ELF-1 (cell line): ENCODE data around the gene CRADD.

Experiments used
- DNase-seq: peaks from one replicate; pipeline ENCODE4 v3.0.0-alpha.2; 2016; ENCODE audit warnings: low read depth, low spot score

The CRADD gene

DNA sequence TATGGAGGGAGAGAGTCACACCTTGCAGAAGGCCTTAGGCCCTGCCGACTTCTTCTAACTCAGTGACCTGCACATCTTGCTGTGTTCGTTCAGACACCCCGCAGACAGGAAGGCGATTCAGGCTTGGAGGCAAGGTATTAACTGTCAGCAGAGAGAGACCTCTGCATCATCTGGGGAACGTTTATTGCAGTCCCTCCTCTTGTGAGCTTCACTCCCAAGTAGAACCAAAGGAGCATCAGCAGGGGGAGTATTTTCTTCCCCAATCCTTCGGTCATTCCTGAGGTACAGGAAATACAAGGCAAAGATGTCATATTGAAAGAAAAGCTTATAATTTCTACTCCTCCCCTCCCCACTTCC is 217.9 kb downstream of the CRADD start:
- DNase-seq = no peak

DNA sequence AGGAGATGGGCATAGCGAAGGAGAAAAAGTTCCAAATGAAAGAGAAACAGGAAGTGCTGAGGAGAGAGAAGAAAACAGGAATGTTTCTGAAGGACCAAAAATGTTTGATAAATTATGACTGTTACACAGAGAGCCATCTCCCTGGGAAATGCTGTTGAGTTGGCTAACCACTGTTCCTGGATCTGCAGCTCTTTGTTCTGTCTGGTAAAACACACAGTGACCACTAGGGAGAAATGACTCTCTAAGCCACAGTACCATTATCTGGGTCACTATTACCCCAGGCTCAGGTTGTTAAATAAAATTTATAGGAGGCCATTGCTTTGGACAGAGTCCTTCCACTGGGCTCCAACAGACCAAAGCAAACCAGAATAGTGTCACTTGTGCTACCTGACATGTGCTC is 219.3 kb downstream of the CRADD start:
- DNase-seq = no peak

DNA sequence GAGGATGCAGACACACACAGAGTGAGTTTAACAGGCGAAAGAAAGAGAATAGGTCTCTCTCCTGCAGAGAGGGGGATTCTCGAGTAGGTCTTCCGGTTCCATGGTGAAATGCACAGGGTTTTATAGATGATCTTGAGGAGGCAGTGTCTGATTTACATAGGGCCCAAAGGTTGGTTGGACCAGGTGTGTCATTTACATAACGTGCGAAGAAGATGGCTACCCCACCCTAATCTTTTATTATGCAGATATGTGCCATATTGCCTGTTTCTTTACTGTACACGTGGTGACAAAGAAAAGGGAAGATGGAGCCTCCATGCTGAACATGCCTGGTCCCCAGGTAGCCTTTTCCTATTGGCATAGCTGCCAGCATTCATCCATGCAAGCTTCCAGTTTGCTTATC is 219.8 kb downstream of the CRADD start:
- DNase-seq = no peak

DNA sequence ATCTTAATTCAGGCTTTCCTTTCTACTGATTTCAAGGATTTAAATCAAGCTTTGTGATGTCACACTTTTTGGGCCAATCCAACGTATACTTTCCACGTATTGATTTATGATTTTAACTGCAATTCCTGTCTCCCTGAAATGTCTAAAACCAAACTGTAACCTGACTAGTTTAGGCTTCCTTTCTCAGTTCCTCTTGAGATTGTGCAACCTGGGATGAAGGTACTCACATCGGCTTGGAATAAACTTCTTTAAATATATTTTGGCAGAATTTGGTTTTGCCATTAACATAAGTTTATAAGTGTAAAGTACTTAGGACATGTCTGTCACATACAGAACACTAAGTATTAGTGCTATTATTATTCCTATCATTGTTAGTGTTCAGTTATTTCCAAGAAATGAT is 224.6 kb downstream of the CRADD start:
- DNase-seq = no peak

DNA sequence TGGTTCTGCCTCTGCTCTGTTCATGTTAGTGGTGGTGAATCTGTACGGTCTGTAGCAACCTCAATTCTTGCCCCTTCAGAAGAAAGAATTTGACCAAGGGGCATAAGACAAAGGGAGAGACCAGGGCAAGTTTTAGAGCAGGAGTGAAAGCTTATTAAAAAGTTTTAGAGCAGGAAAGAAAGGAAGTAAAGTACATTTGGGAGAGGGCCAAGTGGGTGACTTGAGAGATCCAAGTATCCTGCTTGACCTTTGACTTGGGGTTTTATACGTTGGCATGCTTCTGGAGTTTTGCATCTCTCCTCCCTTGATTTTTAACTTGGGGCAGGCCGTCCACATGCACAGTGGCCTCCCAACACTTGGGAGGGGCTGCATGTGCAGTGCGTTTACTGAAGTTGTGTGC is 225.0 kb downstream of the CRADD start:
- DNase-seq = no peak

GRCh38 chr12:93902736-93903562 is 225.8 kb downstream of the CRADD start:
- no peak for DNase-seq

GRCh38 chr12:93904124-93904523 is 226.9 kb downstream of the CRADD start:
- no peak for DNase-seq

DNA sequence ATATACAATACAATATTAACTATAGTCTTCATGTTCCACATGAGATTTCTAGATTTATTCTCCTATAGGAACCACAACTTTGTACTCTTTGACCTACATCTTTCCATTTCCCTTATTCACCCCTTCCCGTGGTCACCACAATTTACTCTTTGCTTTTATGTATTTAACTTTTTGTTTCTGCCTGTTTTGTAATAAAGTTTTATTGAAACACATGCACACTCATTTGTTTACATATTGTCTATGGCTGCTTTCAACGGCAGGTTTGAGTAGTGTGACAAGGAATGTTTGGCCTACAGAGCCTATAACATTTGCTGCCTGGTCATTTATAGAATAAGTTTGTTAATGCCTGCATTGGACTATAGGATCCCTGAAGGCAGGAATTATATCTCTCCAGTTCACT is 231.1 kb downstream of the CRADD start:
- DNase-seq = no peak

DNA sequence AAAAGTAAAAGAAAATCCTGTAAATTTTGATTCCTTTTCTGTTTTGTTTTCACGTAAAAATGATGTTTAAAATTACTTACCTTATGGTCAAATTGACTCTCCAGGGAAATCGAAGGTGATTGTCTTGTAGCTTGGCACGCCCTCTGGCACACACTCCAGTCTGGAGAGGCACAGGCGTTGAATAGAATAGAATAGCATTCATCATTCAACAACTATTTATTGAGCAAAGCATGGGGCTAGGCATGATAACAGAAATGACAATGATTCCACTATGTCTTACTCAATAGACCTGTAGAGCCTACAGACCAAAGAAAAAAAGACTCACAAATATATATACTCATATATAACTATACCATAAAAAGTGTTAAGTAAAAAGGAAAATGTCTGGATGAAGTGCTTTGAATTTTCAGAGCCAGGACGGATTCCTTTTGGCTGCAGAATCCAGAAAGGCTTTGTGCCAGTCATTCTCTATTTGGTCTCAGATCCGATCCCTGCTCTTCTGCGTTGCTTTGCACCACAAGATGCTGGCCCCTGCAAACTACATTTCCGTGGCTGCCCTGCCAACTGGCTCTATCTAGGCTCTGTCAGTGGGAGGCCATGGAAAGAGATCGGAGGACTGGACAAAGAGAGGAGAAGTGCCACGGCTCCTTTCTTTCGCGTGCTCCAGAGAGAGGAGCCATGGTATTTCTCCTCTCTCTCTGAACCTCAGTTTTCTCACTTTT is 231.8 kb downstream of the CRADD start:
- no peak for DNase-seq

DNA sequence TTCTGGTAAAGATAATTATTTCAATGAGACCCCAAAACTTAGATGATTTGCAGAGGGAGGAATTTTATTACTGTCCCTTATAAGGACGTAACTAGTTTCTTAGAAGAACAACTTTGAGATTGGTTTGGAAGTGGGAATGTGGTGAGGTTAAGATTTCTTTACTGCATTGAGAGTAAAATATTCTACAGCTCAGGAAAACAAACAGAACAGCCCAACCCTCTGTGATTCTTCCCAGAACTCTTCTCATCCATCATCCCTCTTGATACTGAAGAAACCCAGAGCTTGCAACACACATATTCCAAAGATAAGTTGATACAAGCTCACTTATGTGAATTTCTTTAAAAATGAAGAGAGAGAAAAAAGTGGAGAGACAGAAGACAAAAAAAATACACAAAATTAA is 234.2 kb downstream of the CRADD start:
- DNase-seq = no peak

DNA sequence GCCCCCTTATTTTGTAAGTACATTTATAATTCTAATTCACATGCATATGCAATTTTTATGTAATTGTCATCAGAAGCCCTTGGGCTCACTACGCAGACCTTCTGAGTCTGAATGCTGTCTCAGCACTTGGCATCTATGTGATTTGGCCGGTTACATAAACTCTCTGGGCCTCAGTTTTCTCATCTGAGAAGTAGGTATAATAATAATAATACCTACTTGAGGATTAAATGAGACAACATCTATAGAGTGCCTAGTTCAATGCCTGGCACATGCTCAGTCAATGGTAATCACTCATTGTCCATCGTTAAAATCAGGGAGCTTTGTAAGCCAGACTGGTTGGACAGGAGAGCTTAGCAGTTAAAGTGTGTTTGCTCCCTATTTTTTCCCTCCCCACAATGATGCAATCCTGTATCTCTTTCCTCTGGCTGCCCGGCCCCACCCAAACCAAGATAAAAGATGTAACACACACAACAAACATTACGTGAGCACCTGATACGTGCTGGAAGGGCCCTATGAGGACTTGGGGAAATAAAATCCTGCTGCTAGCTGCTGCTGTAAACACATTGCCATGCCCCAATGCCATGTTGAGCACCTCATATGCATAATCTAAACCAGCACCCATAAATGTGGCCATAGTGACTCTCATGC is 235.0 kb downstream of the CRADD start:
- DNase-seq = no peak

DNA sequence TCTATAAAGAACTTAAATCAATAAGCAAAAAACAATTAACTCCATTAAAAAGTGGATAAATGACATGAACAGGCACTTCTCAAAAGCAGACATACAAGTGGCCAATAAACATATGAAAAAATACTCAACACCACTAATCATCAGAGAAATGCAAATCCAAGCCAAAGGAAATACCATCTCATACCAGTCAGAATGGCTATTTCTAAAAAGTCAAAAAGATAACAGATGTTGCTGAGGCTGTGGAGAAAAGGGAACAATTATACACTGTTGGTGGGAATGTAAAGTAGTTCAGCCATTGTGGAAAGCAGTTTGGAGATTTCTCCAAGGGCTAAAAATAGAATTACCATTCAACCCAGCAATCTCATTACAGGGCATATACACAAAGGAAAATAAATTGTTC is 236.7 kb downstream of the CRADD start:
- DNase-seq = no peak

DNA sequence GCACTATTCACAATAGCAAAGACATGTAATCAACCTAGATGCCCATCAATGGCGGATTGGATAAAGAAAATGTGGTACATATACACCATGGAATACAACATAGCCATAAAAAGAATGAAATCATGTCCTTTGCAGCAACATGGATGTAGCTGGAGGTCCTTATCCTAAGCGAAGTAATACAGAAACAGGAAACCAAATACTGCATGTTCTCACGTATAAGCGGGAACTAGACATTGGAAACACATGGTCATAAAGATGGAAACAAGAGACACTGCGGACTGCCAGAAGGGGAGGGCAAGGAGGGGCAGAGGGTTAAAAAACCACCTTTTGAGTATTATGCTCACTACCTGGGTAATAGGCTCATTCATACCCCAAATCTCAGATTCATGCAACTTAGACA is 237.1 kb downstream of the CRADD start:
- DNase-seq = no peak

DNA sequence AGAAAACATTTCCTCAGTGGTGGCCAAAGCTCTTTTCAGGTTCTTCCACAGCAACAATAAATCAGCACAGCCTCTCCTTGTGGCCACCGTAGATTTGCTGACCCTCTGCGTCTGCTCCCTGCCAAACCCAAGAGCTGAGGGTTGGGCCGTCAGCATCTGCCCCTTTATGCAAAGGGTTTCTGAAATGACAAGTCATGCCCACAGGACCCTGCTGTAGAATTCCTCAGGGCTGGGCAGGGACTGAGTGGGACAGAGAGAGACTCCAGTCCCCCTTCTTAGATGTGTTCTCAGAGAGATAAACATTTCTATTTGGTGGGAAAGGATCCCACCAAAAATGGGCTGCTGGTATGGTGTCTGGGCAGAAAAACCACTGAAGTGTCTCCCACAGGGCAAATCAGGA is 238.2 kb downstream of the CRADD start:
- no peak for DNase-seq

DNA sequence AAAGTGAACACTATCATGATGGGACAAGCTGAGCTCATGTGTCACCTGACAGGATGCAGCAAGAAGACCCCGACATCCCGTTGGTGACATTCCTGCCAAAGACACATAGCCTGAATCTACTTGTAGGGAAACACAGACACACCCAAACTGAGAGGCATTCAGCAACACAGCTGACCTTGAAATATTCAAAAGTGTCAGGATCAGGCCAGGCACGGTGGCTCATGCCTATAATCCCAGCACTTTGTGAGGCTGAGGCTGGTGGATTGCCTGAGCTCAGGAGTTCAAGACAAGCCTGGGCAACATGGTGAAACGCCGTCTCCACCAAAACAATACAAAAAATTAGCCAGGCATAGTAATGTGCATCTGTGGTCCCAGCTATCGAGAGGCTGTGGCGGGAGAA is 239.2 kb downstream of the CRADD start:
- DNase-seq = no peak

GRCh38 chr12:93918262-93918661 is 241.1 kb downstream of the CRADD start:
- DNase-seq = no peak

DNA sequence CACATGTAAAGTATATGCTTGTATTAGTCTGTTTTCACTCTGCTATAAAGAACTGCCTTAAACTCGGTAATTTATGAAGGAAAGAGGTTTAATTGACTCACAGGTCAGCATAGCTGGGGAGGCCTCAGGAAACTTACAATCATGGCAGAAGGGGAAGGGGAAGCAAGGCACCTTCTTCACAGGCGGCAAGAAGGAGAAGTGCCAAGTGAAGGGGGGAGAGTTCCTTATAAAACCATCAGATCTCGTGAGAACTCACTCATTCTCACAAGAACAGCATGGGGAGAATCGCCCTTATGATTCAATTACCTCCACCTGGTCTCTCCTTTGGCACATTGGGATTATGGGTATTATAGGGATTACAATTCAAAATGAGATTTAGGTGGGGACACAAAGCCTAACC is 241.7 kb downstream of the CRADD start:
- no peak for DNase-seq

- DNase-seq = no peak
These were observed 244.3 kb downstream of the CRADD start for GRCh38 chr12:93921521-93921920.

GRCh38 chr12:93922583-93923006 is 245.4 kb downstream of the CRADD start:
- DNase-seq = no peak

DNA sequence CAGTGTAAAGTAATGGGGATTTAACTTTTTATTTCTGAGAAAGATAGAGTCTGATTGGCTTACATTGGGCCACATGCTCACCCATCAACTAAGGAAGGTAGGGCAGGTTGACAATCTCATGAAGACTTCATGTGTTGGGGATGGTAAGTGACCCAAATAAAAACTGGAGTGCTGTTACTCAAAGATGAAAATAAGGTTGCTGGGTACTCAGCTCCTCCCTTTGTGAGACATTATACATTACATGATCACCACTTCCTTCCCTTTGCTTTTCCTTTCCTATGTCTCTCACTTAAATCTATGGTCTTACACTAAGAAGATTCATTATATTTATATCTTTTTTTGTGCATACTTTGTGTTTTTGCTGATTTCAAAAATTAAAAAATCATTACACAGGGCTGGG is 247.2 kb downstream of the CRADD start:
- DNase-seq = no peak

- no peak for DNase-seq
These were observed 248.5 kb downstream of the CRADD start for GRCh38 chr12:93925585-93926205.

GRCh38 chr12:93926237-93926636 is 249.1 kb downstream of the CRADD start:
- no peak for DNase-seq
